IMR-90 (cell line): ENCODE data around the gene ENDOV. TPM values are rescaled to one million over a fixed set of nuclear protein-coding genes. Genes with fewer than 3 reads are reported as not detected.

Experiments used
- ATAC-seq: fragments of 200-7000 bp; cut with Tn5 transposase; 2 replicates; pipeline ENCODE4 v1.9.1; 2020; ENCODE audit warnings: low read depth, mild to moderate bottlenecking, moderate library complexity
- BruUV-seq: library from RNA; stranded (reverse); fragments of 400-500 nt; replicated peaks from 2 replicates; lab custom pipeline; 2021; lab: Mats Ljungman, UMichigan
- CTCF ChIA-PET: fragments of 300-600 bp; formaldehyde crosslinking; extraction: SDS; loops from one replicate; lab custom pipeline; 2021; ENCODE audit warnings: antibody characterized with exemption; lab: Yijun Ruan, JAX
- POLR2A ChIA-PET: fragments of 300-600 bp; sonication (Branson Sonifier 250); formaldehyde crosslinking; loops from one replicate; lab custom pipeline; 2022; ENCODE audit warnings: antibody characterized with exemption; ENCODE audit not compliant: unreplicated experiment; lab: Charles Lee
- DNase-seq: peaks from one replicate; pipeline ENCODE4 v3.0.0; 2013
- H2AFZ ChIP-seq: replicated peaks from 2 replicates; pipeline ENCODE3; 2013; ENCODE audit warnings: low read length, mild to moderate bottlenecking; ENCODE audit not compliant: poor library complexity
- H2AK5ac ChIP-seq: 2 replicates; pipeline ENCODE4 v1.6.1; 2013; ENCODE audit warnings: low read depth, low read length, inconsistent platforms
- H2AK9ac ChIP-seq: replicated peaks from 2 replicates; pipeline ENCODE3; 2013; ENCODE audit warnings: mild to moderate bottlenecking, low read depth, low read length, moderate library complexity; ENCODE audit not compliant: poor library complexity
- H2BK120ac ChIP-seq: 2 replicates; pipeline ENCODE4 v1.6.1; 2013; ENCODE audit warnings: low read depth, low read length, inconsistent platforms
- H2BK15ac ChIP-seq: 3 replicates; pipeline ENCODE4 v1.6.1; 2013; ENCODE audit warnings: low read depth, low read length, inconsistent platforms
- H2BK20ac ChIP-seq: 2 replicates; pipeline ENCODE4 v1.6.1; 2013; ENCODE audit warnings: low read depth, mild to moderate bottlenecking, inconsistent platforms, low read length, moderate library complexity
- H2BK5ac ChIP-seq: 2 replicates; pipeline ENCODE4 v1.6.1; 2013; ENCODE audit warnings: mild to moderate bottlenecking, low read depth, low read length, inconsistent platforms; ENCODE audit not compliant: poor library complexity, severe bottlenecking
- H3K14ac ChIP-seq: replicated peaks from 2 replicates; pipeline ENCODE4 v1.6.1; 2013; ENCODE audit warnings: low read depth, low read length, inconsistent platforms
- H3K18ac ChIP-seq: 2 replicates; pipeline ENCODE4 v1.6.1; 2013; ENCODE audit warnings: low read depth, low read length, control low read depth
- H3K23ac ChIP-seq: 2 replicates; pipeline ENCODE4 v1.6.1; 2013; ENCODE audit warnings: low read depth, low read length, inconsistent platforms
- H3K27ac ChIP-seq: 2 replicates; pipeline ENCODE4 v1.5.1; 2013; ENCODE audit warnings: mild to moderate bottlenecking, control low read depth, low read length; ENCODE audit not compliant: insufficient read depth
- H3K27me3 ChIP-seq: 2 replicates; pipeline ENCODE4 v1.6.1; 2013; ENCODE audit warnings: low read length; ENCODE audit not compliant: control insufficient read depth, insufficient read depth
- H3K36me3 ChIP-seq: 2 replicates; pipeline ENCODE4 v1.6.1; 2013; ENCODE audit warnings: low read length, mixed read lengths; ENCODE audit not compliant: control insufficient read depth, insufficient read depth
- H3K4ac ChIP-seq: 2 replicates; pipeline ENCODE4 v1.6.1; 2013; ENCODE audit warnings: low read depth, low read length, inconsistent platforms
- H3K4me1 ChIP-seq: 2 replicates; pipeline ENCODE4 v1.6.1; 2013; ENCODE audit warnings: low read length, mixed read lengths; ENCODE audit not compliant: control insufficient read depth, insufficient read depth
- H3K4me2 ChIP-seq: 2 replicates; pipeline ENCODE4 v1.6.1; 2013; ENCODE audit warnings: low read depth, mild to moderate bottlenecking, control low read depth, low read length, moderate library complexity
- H3K4me3 ChIP-seq: 2 replicates; pipeline ENCODE4 v1.5.1; 2013; ENCODE audit warnings: low read depth, mild to moderate bottlenecking, control low read depth, low read length, moderate library complexity; ENCODE audit not compliant: insufficient read depth
- H3K56ac ChIP-seq: 2 replicates; pipeline ENCODE4 v1.6.1; 2013; ENCODE audit warnings: low read length, inconsistent platforms; ENCODE audit not compliant: insufficient read depth; ENCODE audit errors: extremely low read depth
- H3K79me1 ChIP-seq, 2 experiments: 2 replicates each; pipeline ENCODE4 v1.6.1; 2013; ENCODE audit warnings: low read length in 2 of 2, inconsistent platforms in 1 of 2, low read depth in 1 of 2
- H3K9ac ChIP-seq: 2 replicates; pipeline ENCODE4 v1.6.1; 2013; ENCODE audit warnings: low read depth, low read length, control low read depth
- H3K9me1 ChIP-seq: 2 replicates; pipeline ENCODE4 v1.6.1; 2013; ENCODE audit warnings: low read length, inconsistent platforms; ENCODE audit not compliant: insufficient read depth
- H3K9me3 ChIP-seq: 2 replicates; pipeline ENCODE4 v1.6.1; 2013; ENCODE audit warnings: low read length; ENCODE audit not compliant: control insufficient read depth, insufficient read depth
- H4K20me1 ChIP-seq: 2 replicates; pipeline ENCODE4 v1.6.1; 2013; ENCODE audit warnings: low read length, inconsistent platforms; ENCODE audit not compliant: insufficient read depth
- H4K5ac ChIP-seq: 2 replicates; pipeline ENCODE4 v1.6.1; 2013; ENCODE audit warnings: mild to moderate bottlenecking, low read depth, low read length, control low read depth
- H4K8ac ChIP-seq, 2 experiments: 2 replicates each; pipeline ENCODE4 v1.6.1; 2013; ENCODE audit warnings: low read depth in 2 of 2, low read length in 2 of 2, control low read depth in 1 of 2, inconsistent platforms in 1 of 2
- H4K91ac ChIP-seq: 2 replicates; pipeline ENCODE4 v1.6.1; 2013; ENCODE audit warnings: low read depth, low read length, inconsistent platforms; ENCODE audit not compliant: insufficient read depth
- BHLHE40 ChIP-seq: fragments of 150-350 bp; IDR thresholded peaks from 2 replicates; pipeline ENCODE4 v1.6.1; 2016; ENCODE audit warnings: mild to moderate bottlenecking, low read depth, low read length
- CEBPB ChIP-seq: IDR thresholded peaks from 2 replicates; pipeline ENCODE4 v1.6.1; 2012; ENCODE audit warnings: low read depth, low read length, improper control_type of control experiment
- CHD1 ChIP-seq: IDR thresholded peaks from 2 replicates; pipeline ENCODE4 v1.6.1; 2012; ENCODE audit warnings: low read depth, low read length, improper control_type of control experiment
- CTCF ChIP-seq: conservative IDR thresholded peaks from 2 replicates; pipeline ENCODE4 v1.5.1; 2012; ENCODE audit warnings: mild to moderate bottlenecking, low read depth, low read length, improper control_type of control experiment
- ELK1 ChIP-seq: fragments of 150-350 bp; IDR thresholded peaks from 2 replicates; pipeline ENCODE4 v1.6.1; 2016; ENCODE audit warnings: low read depth, mild to moderate bottlenecking, low read length, moderate library complexity, borderline replicate concordance
- FOS ChIP-seq: fragments of 150-350 bp; IDR thresholded peaks from 2 replicates; pipeline ENCODE4 v1.6.1; 2016; ENCODE audit warnings: low read depth, low read length
- MAFK ChIP-seq: IDR thresholded peaks from 2 replicates; pipeline ENCODE4 v1.6.1; 2012; ENCODE audit warnings: low read depth, low read length, improper control_type of control experiment
- MAZ ChIP-seq: IDR thresholded peaks from 2 replicates; pipeline ENCODE4 v1.6.1; 2012; ENCODE audit warnings: low read depth, mild to moderate bottlenecking, low read length, improper control_type of control experiment, moderate library complexity, borderline replicate concordance
- MXI1 ChIP-seq: IDR thresholded peaks from 2 replicates; pipeline ENCODE4 v1.6.1; 2012; ENCODE audit warnings: low read depth, mild to moderate bottlenecking, low read length, moderate library complexity, borderline replicate concordance
- NFE2L2 ChIP-seq: fragments of 150-350 bp; IDR thresholded peaks from 2 replicates; pipeline ENCODE4 v1.6.1; 2016; ENCODE audit warnings: low read depth, mild to moderate bottlenecking, low read length
- POLR2A ChIP-seq: IDR thresholded peaks from 2 replicates; pipeline ENCODE4 v1.6.1; 2012; ENCODE audit warnings: mild to moderate bottlenecking, low read depth, low read length
- RAD21 ChIP-seq: IDR thresholded peaks from 2 replicates; pipeline ENCODE4 v1.6.1; 2012; ENCODE audit warnings: low read length, improper control_type of control experiment
- RCOR1 ChIP-seq: IDR thresholded peaks from 2 replicates; pipeline ENCODE4 v1.6.1; 2012; ENCODE audit warnings: mild to moderate bottlenecking, low read length, improper control_type of control experiment; ENCODE audit not compliant: insufficient replicate concordance
- RFX5 ChIP-seq: IDR thresholded peaks from 2 replicates; pipeline ENCODE4 v1.8.0; 2012; ENCODE audit warnings: low read depth, mild to moderate bottlenecking, low read length, moderate library complexity
- SMC3 ChIP-seq: fragments of 150-350 bp; IDR thresholded peaks from 2 replicates; pipeline ENCODE4 v1.6.1; 2016; ENCODE audit warnings: low read depth, mild to moderate bottlenecking, antibody characterized with exemption, low read length, moderate library complexity
- USF2 ChIP-seq: fragments of 150-350 bp; IDR thresholded peaks from 2 replicates; pipeline ENCODE4 v1.6.1; 2017; ENCODE audit warnings: mild to moderate bottlenecking, antibody characterized with exemption, low read length, low read depth
- WGBS, 2 experiments: methylation state at CpG; one replicate each; pipeline versions ENCODE4 v1.1.5 to v1.1.7; 2013; ENCODE audit warnings: missing lambda C conversion rate in 2 of 2; ENCODE audit not compliant: insufficient read length in 1 of 2; ENCODE audit errors: extremely low coverage in 2 of 2; 5-methylcytosine and 5-hydroxymethylcytosine counted together
- dilution Hi-C: fragments of 300-500 bp; cut with HindIII; formaldehyde crosslinking; loops from one replicate; pipeline ENCODE4 v1.14.3; 2018; ENCODE audit warnings: low sequenced_read_pairs; ENCODE audit not compliant: unreplicated experiment
- in situ Hi-C: fragments of 300-500 bp; cut with MboI; formaldehyde crosslinking; loops from 3 replicates; pipeline ENCODE4 v1.14.3; 2019; ENCODE audit warnings: low sequenced_read_pairs, inconsistent platforms, mixed read lengths
- intact Hi-C: fragments of 100-400 bp; cut with micrococcal nuclease; formaldehyde crosslinking; loops from 2 replicates; pipeline ENCODE4 v1.10.0; 2022
- polyA plus RNA-seq, 3 experiments: library from polyadenylated mRNA; depleted of rRNA; stranded (reverse); fragments of >200 nt; gene quantifications; 2 replicates each; pipeline ENCODE4 v1.2.3, GENCODE V29; 2012; ENCODE audit warnings: low replicate concordance in 1 of 3
- total RNA-seq: library from RNA; depleted of rRNA; stranded (reverse); fragments of >200 nt; gene quantifications from 2 replicates; pipeline ENCODE4 v1.2.3, GENCODE V29; 2012

ENDOV gene
- total and polyA plus RNA-seq, 2 of the 4 experiments (the other 2 are of a cell fraction): 15.1 to 30.3 TPM

GRCh38 chr17:80408872-80409271 is 6.1 kb upstream of the ENDOV start:
- H3K23ac ChIP-seq: no peak overlapping the region
- no peak overlapping the region for H3K9ac ChIP-seq
- POLR2A ChIA-PET: no interaction called here
- no TSS peak for BruUV-seq
- no peaks in the 10 kb centered on the region for H3K9me3 ChIP-seq
- no peak overlapping the region for H4K5ac ChIP-seq
- no peak overlapping the region for H4K8ac ChIP-seq
- in situ Hi-C loops: no loop called here
- DNase-seq (no peak), ATAC-seq (no peak)
- H3K9me1 ChIP-seq: no peaks in the 10 kb centered on the region
- dilution Hi-C loops: no loop called here
- TF ChIP-seq MAZ (no peak), CEBPB (no peak), BHLHE40 (no peak), NFE2L2 (no peak), SMC3 (no peak), USF2 (no peak), FOS (no peak), MXI1 (no peak), RFX5 (no peak), ELK1 (no peak), MAFK (no peak), CTCF (no peak), CHD1 (no peak), POLR2A (no peak), RAD21 (no peak), RCOR1 (no peak)
- no peak overlapping the region for H3K56ac ChIP-seq
- H3K36me3 ChIP-seq: no peaks in the 10 kb centered on the region
- WGBS, 2 experiments: 50 to 100% methylated on average over 1 to 2 of the region's 6 CpGs
- no peak overlapping the region for H3K18ac ChIP-seq
- no peak overlapping the region for H2BK5ac ChIP-seq
- H3K79me1 ChIP-seq: no peaks in the 10 kb centered on the region
- H3K27ac ChIP-seq: no peak overlapping the region
- CTCF ChIA-PET: no interaction called here
- intact Hi-C loops: no loop called here
- no peak overlapping the region for H4K91ac ChIP-seq
- no peaks in the 10 kb centered on the region for H3K4me1 ChIP-seq
- peaks cover 13% of the 10 kb centered on the region for H3K27me3 ChIP-seq
- H3K4me3 ChIP-seq: no peak overlapping the region
- no peak overlapping the region for H2BK120ac ChIP-seq
- H3K14ac ChIP-seq: no peak overlapping the region
- no peak overlapping the region for H3K4me2 ChIP-seq
- H3K4ac ChIP-seq: no peak overlapping the region
- no peak overlapping the region for H2AK5ac ChIP-seq
- H2AK9ac ChIP-seq: no peak overlapping the region
- no peak overlapping the region for H2AFZ ChIP-seq
- H2BK20ac ChIP-seq: no peak overlapping the region
- H4K20me1 ChIP-seq: no peaks in the 10 kb centered on the region
- H2BK15ac ChIP-seq: no peak overlapping the region
